GM20000 (cell line): Measurements from ENCODE around the gene LGALS12.
"Not testable (repeated sequence)": the region's sequence is repeated elsewhere in the genome, so short reads cannot be mapped to it uniquely, and the experiment has no call there.

Experiments used
- DNase-seq: peaks from one replicate; pipeline ENCODE4 v3.0.0; 2012; ENCODE audit warnings: low spot score
- CTCF ChIP-seq: IDR thresholded peaks from 2 replicates; pipeline ENCODE4 v1.5.1; 2012; ENCODE audit warnings: mild to moderate bottlenecking, control low read depth; ENCODE audit errors: extremely low read depth, missing control alignments

LGALS12 gene

GRCh38 chr11:63547061-63547460 is 41.2 kb downstream of the LGALS12 start:
- no peak for DNase-seq
- no peak for TF ChIP-seq CTCF

GRCh38 chr11:63548178-63548577 is 42.3 kb downstream of the LGALS12 start:
- TF ChIP-seq CTCF, result no peak

DNA sequence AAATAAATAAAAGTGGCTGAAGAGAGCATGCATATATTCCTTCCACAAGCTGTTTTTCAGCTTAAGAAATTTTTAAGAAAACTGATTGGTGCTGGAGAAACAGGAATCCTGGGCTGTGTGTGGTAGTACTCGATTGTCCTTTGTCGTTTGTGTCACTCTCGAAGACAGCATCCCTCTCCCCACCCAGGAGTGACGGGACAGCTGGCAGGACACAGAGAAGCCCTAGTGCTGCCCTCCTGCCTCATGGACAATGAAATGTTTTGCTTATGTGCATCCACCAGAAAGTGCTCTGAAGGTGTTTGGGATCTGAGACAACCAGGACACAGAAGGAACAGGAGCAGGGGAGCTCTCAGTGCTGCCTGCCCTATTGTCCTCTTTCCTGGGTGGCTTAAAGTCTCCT is 43.5 kb downstream of the LGALS12 start:
- no peak for DNase-seq
- no peak for TF ChIP-seq CTCF

More at GRCh38 chr11:63548178-63548577, 42.3 kb downstream of the LGALS12 start:
- no peak for DNase-seq

- DNase-seq, result not testable (repeated sequence)
Observed at GRCh38 chr11:63550156-63550700, 44.3 kb downstream of the LGALS12 start.

- no peak for TF ChIP-seq CTCF
- no peak for DNase-seq
Observed at GRCh38 chr11:63551091-63551888, 45.4 kb downstream of the LGALS12 start.

DNA sequence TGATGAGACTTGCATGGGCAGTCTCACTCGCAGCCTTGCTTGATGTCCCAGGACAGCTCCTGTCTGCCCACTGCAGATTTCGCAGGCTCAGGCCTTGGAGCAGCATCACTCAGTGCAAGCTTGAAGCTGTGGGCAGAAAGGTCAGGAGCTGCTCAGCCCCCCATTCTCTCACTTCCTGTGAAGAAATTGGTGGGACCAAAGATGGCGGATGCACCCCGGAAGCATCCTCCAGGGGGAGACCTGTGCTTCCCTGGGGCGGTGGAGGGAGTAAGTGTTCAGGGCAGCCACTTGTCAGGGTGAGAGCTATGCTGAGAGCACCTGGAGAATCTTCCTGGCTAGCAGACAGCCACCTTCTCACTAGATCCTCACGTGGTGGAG is 46.0 kb downstream of the LGALS12 start:
- no peak for TF ChIP-seq CTCF
- no peak for DNase-seq

GRCh38 chr11:63552921-63553320 is 47.0 kb downstream of the LGALS12 start:
- DNase-seq, result no peak

More at GRCh38 chr11:63552921-63553320, 47.0 kb downstream of the LGALS12 start:
- TF ChIP-seq CTCF, result no peak
